ENCODE measurements around the gene CPS1.

GRCh38 chr2:210727549-210727948, 171.2 kb downstream of the CPS1 start:
- no peak for TF ChIP-seq CTCF (conservative IDR thresholded peaks at IDR 0.05; ENCODE audit: low read depth, low read length)
- TF ChIP-seq EZH2 (IDR thresholded peaks at IDR 0.05; ENCODE audit: borderline replicate concordance, low read depth, low read length, poor library complexity, severe bottlenecking) = no peak

Measured in A673 (cell line).